Stimulated activated CD8-positive, alpha-beta memory T cell treated with anti-CD3 and anti-CD28 coated beads, Interleukin-15, amount 100 ng/mL, for 48 hours (primary cell): ENCODE measurements around the gene FUT1.
"Not testable (repeated sequence)": the region's sequence is repeated elsewhere in the genome, so short reads cannot be mapped to it uniquely, and the experiment has no call there.

Source experiments
- DNase-seq, 2 donors: peaks; one replicate each; pipeline ENCODE4 v3.0.0-alpha.2; 2020; ENCODE audit warnings: low read depth in 2 of 2

Gene FUT1

GRCh38 chr19:48752496-48753365, at the start of gene FUT1:
Gene FUT1, minus strand, starts transcription at chr19:48752641. Its CDS starts 1,360 bp downstream, at chr19:48751281.
- no peak for DNase-seq

GRCh38 chr19:48799358-48800300, 47.2 kb upstream of the FUT1 start:
- no peak for DNase-seq

- no peak for DNase-seq
Measured at GRCh38 chr19:48798937-48799336, 46.5 kb upstream of the FUT1 start.

GRCh38 chr19:48797103-48797502, 44.7 kb upstream of the FUT1 start:
- DNase-seq: no peak

- no peak for DNase-seq
Measured at GRCh38 chr19:48796298-48797083, 44.0 kb upstream of the FUT1 start.

GRCh38 chr19:48795685-48796070, 43.2 kb upstream of the FUT1 start:
- DNase-seq: no peak

- peak; percentile 71 to 72 for DNase-seq
Measured at GRCh38 chr19:48795055-48795684, 42.7 kb upstream of the FUT1 start.

GRCh38 chr19:48794291-48794690, 41.9 kb upstream of the FUT1 start:
- no peak for DNase-seq

- no peak for DNase-seq
Measured at GRCh38 chr19:48793271-48793670, 40.8 kb upstream of the FUT1 start.

- not testable (repeated sequence) for DNase-seq
Measured at GRCh38 chr19:48787331-48787730, 34.9 kb upstream of the FUT1 start.

GRCh38 chr19:48786422-48786821, 34.0 kb upstream of the FUT1 start:
- not testable (repeated sequence) for DNase-seq

- no peak for DNase-seq
Measured at GRCh38 chr19:48784527-48784926, 32.1 kb upstream of the FUT1 start.

- no peak for DNase-seq
Measured at GRCh38 chr19:48780631-48781391, 28.4 kb upstream of the FUT1 start.

- DNase-seq: no peak
Measured at GRCh38 chr19:48779636-48780035, 27.2 kb upstream of the FUT1 start.

- DNase-seq: no peak
Measured at GRCh38 chr19:48777720-48778119, 25.3 kb upstream of the FUT1 start.

GRCh38 chr19:48777139-48777538, 24.7 kb upstream of the FUT1 start:
- no peak for DNase-seq

GRCh38 chr19:48772503-48772953, 20.1 kb upstream of the FUT1 start:
- no peak for DNase-seq

- no peak for DNase-seq
Measured at GRCh38 chr19:48770734-48771472, 18.5 kb upstream of the FUT1 start.

GRCh38 chr19:48770266-48770665, 17.8 kb upstream of the FUT1 start:
- no peak for DNase-seq
